OCI-LY7 (cell line): Measurements from ENCODE around the gene ELMOD3. TPM values are rescaled to one million over a fixed set of nuclear protein-coding genes. Genes with fewer than 3 reads are reported as not detected.
"Not testable (repeated sequence)": the region's sequence is repeated elsewhere in the genome, so short reads cannot be mapped to it uniquely, and the experiment has no call there.

Source experiments
- BruUV-seq: library from RNA; stranded (reverse); fragments of 400-500 nt; replicated peaks from 2 replicates; lab custom pipeline; 2021; lab: Mats Ljungman, UMichigan
- CTCF ChIA-PET: fragments of 300-600 bp; sonication (Branson Sonifier 250); formaldehyde crosslinking; loops from one replicate; lab custom pipeline; 2022; ENCODE audit warnings: antibody characterized with exemption; ENCODE audit not compliant: unreplicated experiment; lab: Charles Lee
- POLR2A ChIA-PET: fragments of 300-600 bp; sonication (Branson Sonifier 250); formaldehyde crosslinking; loops from one replicate; lab custom pipeline; 2022; ENCODE audit warnings: antibody characterized with exemption; lab: Charles Lee
- DNase-seq: peaks from one replicate; pipeline ENCODE4 v3.0.0-alpha.2; 2015; ENCODE audit warnings: low spot score
- H2AFZ ChIP-seq: fragments of 200-600 bp; sonication (generic), shearing (Covaris generic); 2 replicates; pipeline ENCODE4 v1.6.1; 2014; ENCODE audit warnings: mild to moderate bottlenecking, antibody characterized with exemption, low read length, moderate library complexity
- H3K27ac ChIP-seq: fragments of 200-600 bp; sonication (generic); 2 replicates; pipeline ENCODE4 v1.5.1; 2014; ENCODE audit warnings: mixed run types, low read depth, mild to moderate bottlenecking, moderate library complexity, low read length, inconsistent platforms; ENCODE audit not compliant: poor library complexity, severe bottlenecking
- H3K36me3 ChIP-seq: fragments of 200-600 bp; sonication (generic); 2 replicates; pipeline ENCODE4 v1.6.1; 2014; ENCODE audit warnings: mild to moderate bottlenecking, antibody characterized with exemption, low read length, moderate library complexity, mixed read lengths; ENCODE audit not compliant: insufficient read depth
- H3K4me1 ChIP-seq: fragments of 200-600 bp; sonication (generic); 2 replicates; pipeline ENCODE4 v1.5.1; 2014; ENCODE audit warnings: mild to moderate bottlenecking, low read length; ENCODE audit not compliant: insufficient read depth, poor library complexity, severe bottlenecking
- H3K4me2 ChIP-seq: fragments of 200-600 bp; sonication (generic); 2 replicates; pipeline ENCODE4 v1.6.1; 2014; ENCODE audit warnings: mild to moderate bottlenecking, low read length
- H3K4me3 ChIP-seq: fragments of 200-600 bp; sonication (generic); 2 replicates; pipeline ENCODE4 v1.5.1; 2014; ENCODE audit warnings: mild to moderate bottlenecking, low read depth, low read length; ENCODE audit not compliant: poor library complexity, severe bottlenecking
- H3K79me2 ChIP-seq: fragments of 200-600 bp; sonication (generic); 2 replicates; pipeline ENCODE4 v1.6.1; 2016; ENCODE audit warnings: low read depth, mild to moderate bottlenecking, low read length, moderate library complexity, mixed read lengths; ENCODE audit not compliant: insufficient read depth
- H3K9me2 ChIP-seq: fragments of 200-600 bp; sonication (generic); 2 replicates; pipeline ENCODE4 v1.6.1; 2016; ENCODE audit warnings: mild to moderate bottlenecking, low read length, mixed read lengths; ENCODE audit not compliant: insufficient read depth
- H3K9me3 ChIP-seq: fragments of 200-600 bp; sonication (generic); 2 replicates; pipeline ENCODE4 v1.6.1; 2014; ENCODE audit warnings: mild to moderate bottlenecking, mixed run types, low read length, mixed read lengths
- H4K20me1 ChIP-seq: fragments of 200-600 bp; sonication (generic); 2 replicates; pipeline ENCODE4 v1.6.1; 2014; ENCODE audit warnings: mild to moderate bottlenecking, antibody characterized with exemption, low read length, moderate library complexity, mixed read lengths; ENCODE audit not compliant: insufficient read depth
- CTCF ChIP-seq: fragments of 200-600 bp; sonication (generic); conservative IDR thresholded peaks from 2 replicates; pipeline ENCODE4 v1.5.1; 2014; ENCODE audit warnings: mild to moderate bottlenecking, antibody characterized with exemption, low read length, moderate library complexity, mixed read lengths
- EZH2phosphoT487 ChIP-seq: fragments of 200-600 bp; sonication (generic); IDR thresholded peaks from 2 replicates; pipeline ENCODE4 v1.6.1; 2018; ENCODE audit warnings: low read depth, borderline replicate concordance, mild to moderate bottlenecking, mixed run types, antibody characterized with exemption, low read length, moderate library complexity, mixed read lengths
- intact Hi-C: fragments of 100-400 bp; cut with micrococcal nuclease; formaldehyde crosslinking; loops from one replicate; pipeline ENCODE4 v1.10.0; 2022; ENCODE audit not compliant: unreplicated experiment
- total RNA-seq, 2 experiments: library from RNA; depleted of rRNA in 1 of 2; stranded (reverse); fragments of >200 nt in 1 of 2; shearing (Covaris generic) in 1 of 2; gene quantifications; 2 replicates each; pipeline ENCODE4 v1.2.3, GENCODE V29; 2014 to 2022

ELMOD3 gene
- total RNA-seq, 2 experiments from 2014 or later, result 12.0 to 18.5 TPM

GRCh38 chr2:85413592-85414420 lies 59.2 kb downstream of the ELMOD3 start:
- DNase-seq, result no peak
- TF ChIP-seq EZH2phosphoT487 (no peak), CTCF (no peak)
- no TSS peak for BruUV-seq
- H2AFZ ChIP-seq, result no peak overlapping the region
- no peak overlapping the region for H3K27ac ChIP-seq
- intact Hi-C loops, result no loop called here
- no peaks in the 10 kb centered on the region for H4K20me1 ChIP-seq
- H3K4me3 ChIP-seq, result no peak overlapping the region
- POLR2A ChIA-PET, result interaction anchor here (0.6 to 0.8 kb wide), 2 partner anchors 92 to 150 kb away, joined by 3 to 7 read pairs; no protein-coding TSS in a partner anchor
- no peaks in the 10 kb centered on the region for H3K36me3 ChIP-seq
- no peaks in the 10 kb centered on the region for H3K9me3 ChIP-seq
- peaks cover 23% of the 10 kb centered on the region for H3K4me1 ChIP-seq
- no peaks in the 10 kb centered on the region for H3K9me2 ChIP-seq
- no peaks in the 10 kb centered on the region for H3K79me2 ChIP-seq
- H3K4me2 ChIP-seq, result no peak overlapping the region
- CTCF ChIA-PET, result interaction anchor here (0.6 kb wide), 1 partner anchor 132 kb away, joined by 4 read pairs; no protein-coding TSS in a partner anchor

GRCh38 chr2:85414421-85414759 lies 59.8 kb downstream of the ELMOD3 start:
- intact Hi-C loops, H3K9me2 ChIP-seq, DNase-seq, H3K27ac ChIP-seq, H2AFZ ChIP-seq, H3K79me2 ChIP-seq, H3K9me3 ChIP-seq, H3K4me3 ChIP-seq, H3K36me3 ChIP-seq, BruUV-seq, H3K4me2 ChIP-seq, H4K20me1 ChIP-seq: not testable (repeated sequence)
- H3K4me1 ChIP-seq, result peaks cover 23% of the 10 kb centered on the region
- ChIA-PET POLR2A (interaction anchor here (0.8 kb wide), 1 partner anchor 150 kb away, joined by 3 read pairs; no protein-coding TSS in a partner anchor), CTCF (interaction anchor here (0.6 kb wide), 1 partner anchor 132 kb away, joined by 4 read pairs; no protein-coding TSS in a partner anchor)

GRCh38 chr2:85414761-85415553 lies 60.4 kb downstream of the ELMOD3 start:
- intact Hi-C loops, result no loop called here
- Histone ChIP-seq H3K4me3 (no peak overlapping the region), H3K79me2 (no peaks in the 10 kb centered on the region), H3K9me3 (no peaks in the 10 kb centered on the region), H2AFZ (no peak overlapping the region), H3K36me3 (no peaks in the 10 kb centered on the region), H3K4me1 (peaks cover 23% of the 10 kb centered on the region), H3K9me2 (no peaks in the 10 kb centered on the region), H4K20me1 (no peaks in the 10 kb centered on the region), H3K4me2 (no peak overlapping the region), H3K27ac (no peak overlapping the region)
- ChIA-PET CTCF (no interaction called here), POLR2A (no interaction called here)
- DNase-seq, result no peak
- BruUV-seq, result no TSS peak
- TF ChIP-seq CTCF (no peak), EZH2phosphoT487 (no peak)
